HG03039 (cell line): ENCODE data around the gene BSG.
"Not testable (repeated sequence)": the region's sequence is repeated elsewhere in the genome, so short reads cannot be mapped to it uniquely, and the experiment has no call there.

Experiments used
- ATAC-seq: cut with Tn5 transposase; IDR thresholded peaks from one replicate; pipeline ENCODE4 v1.9.1; 2021; ENCODE audit warnings: mild to moderate bottlenecking, moderate library complexity; ENCODE audit not compliant: unreplicated experiment

Gene BSG

GRCh38 chr19:585146-585545 is 12.8 kb downstream of the BSG start:
- not testable (repeated sequence) for ATAC-seq

- no peak for ATAC-seq
These were observed 13.2 kb downstream of the BSG start for GRCh38 chr19:585551-586110.

- ATAC-seq = no peak
These were observed 15.8 kb downstream of the BSG start for GRCh38 chr19:588093-588740.

- no peak for ATAC-seq
These were observed 16.6 kb downstream of the BSG start for GRCh38 chr19:588741-589692.

GRCh38 chr19:589693-590395 is 17.4 kb downstream of the BSG start, which contains the start of gene HCN2:
TSS of gene HCN2 (plus strand) at chr19:589881. CDS start at chr19:589946, 65 bp downstream.
- no peak for ATAC-seq

- no peak for ATAC-seq
These were observed 18.0 kb downstream of the BSG start for GRCh38 chr19:590396-590745.

GRCh38 chr19:590750-591098 is 18.3 kb downstream of the BSG start:
- no peak for ATAC-seq

- no peak for ATAC-seq
These were observed 18.9 kb downstream of the BSG start for GRCh38 chr19:591099-591958.

- no peak for ATAC-seq
These were observed 19.7 kb downstream of the BSG start for GRCh38 chr19:592101-592500.

GRCh38 chr19:593055-593454 is 20.7 kb downstream of the BSG start:
- ATAC-seq = no peak

- ATAC-seq = no peak
These were observed 21.1 kb downstream of the BSG start for GRCh38 chr19:593505-593904.

GRCh38 chr19:594265-594870 is 22.0 kb downstream of the BSG start:
- no peak for ATAC-seq

- ATAC-seq = no peak
These were observed 23.2 kb downstream of the BSG start for GRCh38 chr19:595326-596262.

GRCh38 chr19:596263-596655 is 23.9 kb downstream of the BSG start:
- ATAC-seq = no peak

GRCh38 chr19:597406-598315 is 25.3 kb downstream of the BSG start:
- no peak for ATAC-seq

- ATAC-seq = no peak
These were observed 28.9 kb downstream of the BSG start for GRCh38 chr19:601310-601709.

- no peak for ATAC-seq
These were observed 29.4 kb downstream of the BSG start for GRCh38 chr19:601790-602189.
